NT2/D1 (cell line): ENCODE measurements around the gene PCP4L1.

ENCODE experiments used
- SUZ12 ChIP-seq: IDR thresholded peaks from 2 replicates; pipeline ENCODE4 v1.6.1; 2011; ENCODE audit not compliant: insufficient read length, insufficient read depth; ENCODE audit errors: extremely low read depth
- YY1 ChIP-seq: IDR thresholded peaks from 2 replicates; pipeline ENCODE4 v1.6.1; 2011; ENCODE audit not compliant: insufficient read length, insufficient read depth

GRCh38 chr1:161307892-161308638 is 49.5 kb downstream of the PCP4L1 start:
- TF ChIP-seq SUZ12 (no peak), YY1 (no peak)
